Measurements from ENCODE around the gene LONRF2.

DNA sequence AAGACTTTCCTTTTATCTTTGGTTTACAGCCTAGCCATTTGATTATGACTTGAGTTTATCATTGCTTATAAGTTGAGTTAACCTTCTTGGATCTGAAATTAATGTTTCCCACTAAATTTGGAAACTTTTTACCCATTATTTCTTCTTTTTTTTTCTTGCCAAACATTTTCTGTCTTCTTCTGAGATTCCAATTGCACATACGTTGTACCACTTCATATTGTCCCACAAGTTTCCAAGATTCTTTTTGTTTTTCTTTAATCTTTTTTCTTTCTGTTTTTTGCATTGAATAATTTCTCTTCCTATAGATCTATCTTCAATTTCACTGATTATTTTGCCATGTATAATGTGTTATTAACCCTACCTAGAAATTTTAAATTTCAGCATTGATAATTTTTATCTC is 18.6 kb downstream of the LONRF2 start:
- TF ChIP-seq EZH2phosphoT487 (IDR thresholded peaks at IDR 0.05; ENCODE audit: insufficient read depth, low read depth) (no peak), EZH2 (IDR thresholded peaks at IDR 0.05; ENCODE audit: insufficient read depth, poor library complexity, severe bottlenecking) (no peak)

Data from GM23248 (cell line).